ENCODE data around the gene MLXIPL.

The MLXIPL gene

GRCh38 chr7:73631558-73631957 is 7.2 kb upstream of the MLXIPL start:
- Histone ChIP-seq H3K4me2 (no peak overlapping the region), H3K4me1 (ENCODE audit: low read depth, poor library complexity, severe bottlenecking) (peaks cover 5% of the 10 kb centered on the region), H3K4me3 (IDR thresholded peaks at IDR 0.05; ENCODE audit: insufficient read depth, low read depth, low read length) (no peak overlapping the region), H2AFZ (ENCODE audit: low read depth) (no peak overlapping the region), H4K20me1 (ENCODE audit: insufficient read depth) (no peaks in the 10 kb centered on the region), H3K27me3 (ENCODE audit: insufficient read depth, low read depth) (peaks cover 29% of the 10 kb centered on the region), H3K27ac (no peak overlapping the region), H3K36me3 (ENCODE audit: insufficient read depth) (no peaks in the 10 kb centered on the region), H3K9ac (no peak overlapping the region), H3K79me2 (ENCODE audit: insufficient read depth, low read depth) (no peaks in the 10 kb centered on the region)
- no peak for TF ChIP-seq CTCF (conservative IDR thresholded peaks at IDR 0.05; ENCODE audit: low read depth, low read length)

GRCh38 chr7:73628504-73628903 is 4.2 kb upstream of the MLXIPL start:
- H3K27me3 ChIP-seq (ENCODE audit: insufficient read depth, low read depth), result peaks cover 36% of the 10 kb centered on the region

GRCh38 chr7:73626814-73627213 is 2.5 kb upstream of the MLXIPL start:
- H3K4me1 ChIP-seq (ENCODE audit: low read depth, poor library complexity, severe bottlenecking), result no peaks in the 10 kb centered on the region
- no peaks in the 10 kb centered on the region for H4K20me1 ChIP-seq (ENCODE audit: insufficient read depth)
- H3K27me3 ChIP-seq (ENCODE audit: insufficient read depth, low read depth), result peaks cover 30% of the 10 kb centered on the region
- H2AFZ ChIP-seq (ENCODE audit: low read depth), result no peak overlapping the region
- H3K27ac ChIP-seq, result no peak overlapping the region
- no peaks in the 10 kb centered on the region for H3K36me3 ChIP-seq (ENCODE audit: insufficient read depth)
- H3K79me2 ChIP-seq (ENCODE audit: insufficient read depth, low read depth), result no peaks in the 10 kb centered on the region
- no peak overlapping the region for H3K4me2 ChIP-seq
- H3K4me3 ChIP-seq (IDR thresholded peaks at IDR 0.05; ENCODE audit: insufficient read depth, low read depth, low read length), result no peak overlapping the region
- no peak overlapping the region for H3K9ac ChIP-seq
- no peak for TF ChIP-seq CTCF (conservative IDR thresholded peaks at IDR 0.05; ENCODE audit: low read depth, low read length)

More at GRCh38 chr7:73628504-73628903, 4.2 kb upstream of the MLXIPL start:
- H3K4me1 ChIP-seq (ENCODE audit: low read depth, poor library complexity, severe bottlenecking), result no peaks in the 10 kb centered on the region
- no peaks in the 10 kb centered on the region for H4K20me1 ChIP-seq (ENCODE audit: insufficient read depth)
- no peak overlapping the region for H3K4me2 ChIP-seq
- H3K79me2 ChIP-seq (ENCODE audit: insufficient read depth, low read depth), result no peaks in the 10 kb centered on the region
- no peaks in the 10 kb centered on the region for H3K36me3 ChIP-seq (ENCODE audit: insufficient read depth)
- no peak overlapping the region for H2AFZ ChIP-seq (ENCODE audit: low read depth)
- H3K4me3 ChIP-seq (IDR thresholded peaks at IDR 0.05; ENCODE audit: insufficient read depth, low read depth, low read length), result no peak overlapping the region
- no peak overlapping the region for H3K9ac ChIP-seq
- no peak for TF ChIP-seq CTCF (conservative IDR thresholded peaks at IDR 0.05; ENCODE audit: low read depth, low read length)
- H3K27ac ChIP-seq, result no peak overlapping the region

GRCh38 chr7:73625276-73625675 is 954 bp upstream of the MLXIPL start:
- H3K27ac ChIP-seq, result no peak overlapping the region
- H3K27me3 ChIP-seq (ENCODE audit: insufficient read depth, low read depth), result peaks cover 27% of the 10 kb centered on the region
- H3K36me3 ChIP-seq (ENCODE audit: insufficient read depth), result no peaks in the 10 kb centered on the region
- no peaks in the 10 kb centered on the region for H3K79me2 ChIP-seq (ENCODE audit: insufficient read depth, low read depth)
- H4K20me1 ChIP-seq (ENCODE audit: insufficient read depth), result no peaks in the 10 kb centered on the region
- H3K4me3 ChIP-seq (IDR thresholded peaks at IDR 0.05; ENCODE audit: insufficient read depth, low read depth, low read length), result no peak overlapping the region
- H3K9ac ChIP-seq, result no peak overlapping the region
- TF ChIP-seq CTCF (conservative IDR thresholded peaks at IDR 0.05; ENCODE audit: low read depth, low read length), result no peak
- no peaks in the 10 kb centered on the region for H3K4me1 ChIP-seq (ENCODE audit: low read depth, poor library complexity, severe bottlenecking)
- no peak overlapping the region for H3K4me2 ChIP-seq
- H2AFZ ChIP-seq (ENCODE audit: low read depth), result no peak overlapping the region

- no peaks in the 10 kb centered on the region for H3K4me1 ChIP-seq (ENCODE audit: low read depth, poor library complexity, severe bottlenecking)
- no peak overlapping the region for H3K9ac ChIP-seq
- H4K20me1 ChIP-seq (ENCODE audit: insufficient read depth), result no peaks in the 10 kb centered on the region
- no peak overlapping the region for H3K4me2 ChIP-seq
- H3K27ac ChIP-seq, result no peak overlapping the region
- H3K27me3 ChIP-seq (ENCODE audit: insufficient read depth, low read depth), result peaks cover 26% of the 10 kb centered on the region
- TF ChIP-seq CTCF (conservative IDR thresholded peaks at IDR 0.05; ENCODE audit: low read depth, low read length), result no peak
- no peak overlapping the region for H3K4me3 ChIP-seq (IDR thresholded peaks at IDR 0.05; ENCODE audit: insufficient read depth, low read depth, low read length)
- H2AFZ ChIP-seq (ENCODE audit: low read depth), result no peak overlapping the region
- no peaks in the 10 kb centered on the region for H3K79me2 ChIP-seq (ENCODE audit: insufficient read depth, low read depth)
- H3K36me3 ChIP-seq (ENCODE audit: insufficient read depth), result no peaks in the 10 kb centered on the region
Measured at GRCh38 chr7:73624669-73625001, 313 bp upstream of the MLXIPL start.
